ENCODE measurements around the gene CEP72. TPM values are rescaled to one million over a fixed set of nuclear protein-coding genes. Genes with fewer than 3 reads are reported as not detected.
A peak's percentile ranks its signal among the peaks of the same experiment; 100 is the strongest.

Gene CEP72
- total and polyA plus RNA-seq, 11 donors = 0.58 to 4.1 (median 1.6) TPM

- Histone ChIP-seq H3K4me3 (no peak overlapping the region), H3K27ac (no peak overlapping the region), H3K36me3 (peaks cover 0 to 35% (median 17%) of the 10 kb centered on the region in 9 donors), H3K9me3 (peaks cover 0 to 5% (median 0%) of the 10 kb centered on the region in 12 donors), H3K4me1 (peaks cover 0 to 5% (median under 1%) of the 10 kb centered on the region in 12 donors), H3K27me3 (no peaks in the 10 kb centered on the region)
- TF ChIP-seq CTCF (IDR thresholded peaks at IDR 0.05) (no peak), POLR2A (IDR thresholded peaks at IDR 0.05) (no peak)
- no peak for ATAC-seq
- peak in 2 of 5 donors; percentile 1 to 4 for DNase-seq
- 94 to 97% (median 96%) methylated on average over 12 of the region's 12 CpGs for WGBS, 4 donors
- intact Hi-C loops (cut with DNase I) = loop anchor here in 1 of 10 donors (10.0 kb wide), 1 partner anchor 143 kb away; no protein-coding TSS in a partner anchor
These were observed 5.8 kb downstream of the CEP72 start for GRCh38 chr5:617896-618295.

- WGBS, 4 donors = 91 to 96% (median 94%) methylated on average over 5 of the region's 5 CpGs
- no peak for ATAC-seq
- intact Hi-C loops (cut with DNase I) = loop anchor here in 1 of 10 donors (10.0 kb wide), 1 partner anchor 144 kb away; no protein-coding TSS in a partner anchor
These were observed 6.3 kb downstream of the CEP72 start for GRCh38 chr5:618450-618849.

GRCh38 chr5:619444-619843, 7.3 kb downstream of the CEP72 start:
- TF ChIP-seq POLR2A (IDR thresholded peaks at IDR 0.05) (no peak), CTCF (IDR thresholded peaks at IDR 0.05) (no peak)
- no peaks in the 10 kb centered on the region for H3K4me1 ChIP-seq
- WGBS, 4 donors = 91 to 95% (median 94%) methylated on average over 9 to 16 of the region's 16 CpGs
- no peak for ATAC-seq
- no peak overlapping the region for H3K27ac ChIP-seq
- H3K9me3 ChIP-seq = peaks cover 0 to 5% (median 0%) of the 10 kb centered on the region in 12 donors
- peaks cover 0 to 38% (median 17%) of the 10 kb centered on the region in 9 donors for H3K36me3 ChIP-seq
- intact Hi-C loops (cut with DNase I) = loop anchor here in 1 of 10 donors (10.0 kb wide), 1 partner anchor 145 kb away; no protein-coding TSS in a partner anchor
- H3K4me3 ChIP-seq = no peak overlapping the region
- H3K27me3 ChIP-seq = no peaks in the 10 kb centered on the region
- DNase-seq = peak in 1 of 5 donors; percentile 11

More at GRCh38 chr5:618450-618849, 6.3 kb downstream of the CEP72 start:
- DNase-seq = peak in 1 of 5 donors; percentile 7
- H3K36me3 ChIP-seq = peaks cover 0 to 35% (median 17%) of the 10 kb centered on the region in 9 donors
- H3K27ac ChIP-seq = no peak overlapping the region
- no peak overlapping the region for H3K4me3 ChIP-seq
- no peaks in the 10 kb centered on the region for H3K27me3 ChIP-seq
- H3K9me3 ChIP-seq = peaks cover 0 to 5% (median 0%) of the 10 kb centered on the region in 12 donors
- no peak for TF ChIP-seq CTCF (IDR thresholded peaks at IDR 0.05)
- H3K4me1 ChIP-seq = no peaks in the 10 kb centered on the region

- Histone ChIP-seq H3K4me3 (no peak overlapping the region), H3K27ac (no peak overlapping the region), H3K4me1 (no peaks in the 10 kb centered on the region), H3K27me3 (no peaks in the 10 kb centered on the region), H3K36me3 (peaks cover 0 to 40% (median 17%) of the 10 kb centered on the region in 9 donors), H3K9me3 (peaks cover 0 to 4% (median 0%) of the 10 kb centered on the region in 12 donors)
- TF ChIP-seq POLR2A (IDR thresholded peaks at IDR 0.05) (no peak), CTCF (IDR thresholded peaks at IDR 0.05) (no peak)
- intact Hi-C loops (cut with DNase I) = no loop called here
- 94 to 98% (median 95%) methylated on average over 12 to 20 of the region's 20 CpGs for WGBS, 4 donors
- DNase-seq = peak in 2 of 5 donors; percentile 2 to 11
- no peak for ATAC-seq
These were observed 8.0 kb downstream of the CEP72 start for GRCh38 chr5:620152-620551.

All from heart left ventricle (tissue), 16 donors.